Lower lobe of right lung (tissue), 2 donors: Measurements from ENCODE around the gene DES. TPM values are rescaled to one million over a fixed set of nuclear protein-coding genes. Genes with fewer than 3 reads are reported as not detected.
A peak's percentile ranks its signal among the peaks of the same experiment; 100 is the strongest.

Source experiments
- ATAC-seq, 2 donors: fragments of 200-7000 bp; cut with Tn5 transposase; one replicate each; pipeline ENCODE4 v1.9.1; 2020 to 2022; ENCODE audit warnings: mild to moderate bottlenecking in 2 of 2, moderate library complexity in 2 of 2
- DNase-seq: peaks from one replicate; pipeline ENCODE4 v3.0.0-alpha.2; 2020
- H3K27ac ChIP-seq: fragments of 200-600 bp; one replicate; pipeline ENCODE4 v1.8.0; 2022
- H3K27me3 ChIP-seq: fragments of 200-600 bp; one replicate; pipeline ENCODE4 v1.8.0; 2022; ENCODE audit warnings: low read depth
- H3K36me3 ChIP-seq: fragments of 200-600 bp; one replicate; pipeline ENCODE4 v1.8.0; 2022; ENCODE audit warnings: mild to moderate bottlenecking
- H3K4me1 ChIP-seq: fragments of 200-600 bp; one replicate; pipeline ENCODE4 v1.8.0; 2022
- H3K4me3 ChIP-seq: fragments of 200-600 bp; one replicate; pipeline ENCODE4 v1.8.0; 2022; ENCODE audit warnings: mild to moderate bottlenecking
- H3K9me3 ChIP-seq: fragments of 200-600 bp; one replicate; pipeline ENCODE4 v1.8.0; 2022
- intact Hi-C: fragments of 100-400 bp; cut with DNase I; formaldehyde crosslinking; loops from one replicate; pipeline ENCODE4 v1.11.0; 2022
- total RNA-seq: library from RNA; stranded (reverse); fragmentation: NEBNext Ultra II Directional; extraction: Animal tissue kit (Norgen Biotek cat#: 25700); gene quantifications from one replicate; pipeline ENCODE4 v1.2.1, GENCODE V29; 2021
- TF ChIP-seq, protein P1 (sequence below): fragments of 200-600 bp; IDR thresholded peaks from one replicate; pipeline ENCODE4 v1.8.0; 2022; ENCODE audit warnings: antibody characterized with exemption, mild to moderate bottlenecking
- donor health status: DM: no; HTN: yes; CAD: no; lungs with severe emphysema.

DES gene
- total RNA-seq, 1 donor from 2014 or later, result 64.5 TPM

DNA sequence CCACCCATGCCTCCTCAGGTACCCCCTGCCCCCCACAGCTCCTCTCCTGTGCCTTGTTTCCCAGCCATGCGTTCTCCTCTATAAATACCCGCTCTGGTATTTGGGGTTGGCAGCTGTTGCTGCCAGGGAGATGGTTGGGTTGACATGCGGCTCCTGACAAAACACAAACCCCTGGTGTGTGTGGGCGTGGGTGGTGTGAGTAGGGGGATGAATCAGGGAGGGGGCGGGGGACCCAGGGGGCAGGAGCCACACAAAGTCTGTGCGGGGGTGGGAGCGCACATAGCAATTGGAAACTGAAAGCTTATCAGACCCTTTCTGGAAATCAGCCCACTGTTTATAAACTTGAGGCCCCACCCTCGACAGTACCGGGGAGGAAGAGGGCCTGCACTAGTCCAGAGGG, 803 bp upstream of the DES start:
- no peak overlapping the region for H3K4me3 ChIP-seq
- no peak overlapping the region for H3K27ac ChIP-seq
- ATAC-seq (no peak), DNase-seq (no peak)
- intact Hi-C loops, result no loop called here
- TF ChIP-seq, protein P1, sequence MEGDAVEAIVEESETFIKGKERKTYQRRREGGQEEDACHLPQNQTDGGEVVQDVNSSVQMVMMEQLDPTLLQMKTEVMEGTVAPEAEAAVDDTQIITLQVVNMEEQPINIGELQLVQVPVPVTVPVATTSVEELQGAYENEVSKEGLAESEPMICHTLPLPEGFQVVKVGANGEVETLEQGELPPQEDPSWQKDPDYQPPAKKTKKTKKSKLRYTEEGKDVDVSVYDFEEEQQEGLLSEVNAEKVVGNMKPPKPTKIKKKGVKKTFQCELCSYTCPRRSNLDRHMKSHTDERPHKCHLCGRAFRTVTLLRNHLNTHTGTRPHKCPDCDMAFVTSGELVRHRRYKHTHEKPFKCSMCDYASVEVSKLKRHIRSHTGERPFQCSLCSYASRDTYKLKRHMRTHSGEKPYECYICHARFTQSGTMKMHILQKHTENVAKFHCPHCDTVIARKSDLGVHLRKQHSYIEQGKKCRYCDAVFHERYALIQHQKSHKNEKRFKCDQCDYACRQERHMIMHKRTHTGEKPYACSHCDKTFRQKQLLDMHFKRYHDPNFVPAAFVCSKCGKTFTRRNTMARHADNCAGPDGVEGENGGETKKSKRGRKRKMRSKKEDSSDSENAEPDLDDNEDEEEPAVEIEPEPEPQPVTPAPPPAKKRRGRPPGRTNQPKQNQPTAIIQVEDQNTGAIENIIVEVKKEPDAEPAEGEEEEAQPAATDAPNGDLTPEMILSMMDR, result no peak
- H3K9me3 ChIP-seq, result no peaks in the 10 kb centered on the region
- peaks cover 35% of the 10 kb centered on the region for H3K27me3 ChIP-seq
- no peaks in the 10 kb centered on the region for H3K36me3 ChIP-seq
- H3K4me1 ChIP-seq, result no peaks in the 10 kb centered on the region

DNA sequence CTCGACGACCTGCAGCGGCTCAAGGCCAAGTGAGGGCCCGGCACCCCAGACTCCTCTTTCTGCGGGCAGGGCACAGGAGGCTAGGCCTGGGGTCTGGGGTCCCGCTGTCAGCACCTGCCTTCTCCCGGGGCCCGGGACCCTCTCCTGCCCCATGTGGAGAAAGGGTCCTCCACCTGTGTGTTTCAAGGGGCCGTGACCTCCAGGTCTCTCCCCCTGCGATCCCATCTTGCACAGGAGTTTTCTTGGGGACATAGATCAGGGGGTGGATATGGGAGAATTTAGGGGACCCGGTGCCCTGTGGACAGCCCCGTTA, 791 bp downstream of the DES start:
- no peak for DNase-seq
- H3K9me3 ChIP-seq, result no peaks in the 10 kb centered on the region
- intact Hi-C loops, result no loop called here
- H3K4me3 ChIP-seq, result peak overlapping the region; percentile 34
- no peaks in the 10 kb centered on the region for H3K4me1 ChIP-seq
- TF ChIP-seq, protein P1, result no peak
- peaks cover 35% of the 10 kb centered on the region for H3K27me3 ChIP-seq
- no peak overlapping the region for H3K27ac ChIP-seq
- no peaks in the 10 kb centered on the region for H3K36me3 ChIP-seq
- no peak for ATAC-seq

GRCh38 chr2:219419331-219420197, 1.4 kb downstream of the DES start:
- Histone ChIP-seq H3K4me1 (no peaks in the 10 kb centered on the region), H3K27me3 (peaks cover 35% of the 10 kb centered on the region), H3K27ac (no peak overlapping the region), H3K9me3 (no peaks in the 10 kb centered on the region), H3K36me3 (no peaks in the 10 kb centered on the region), H3K4me3 (no peak overlapping the region)
- TF ChIP-seq, protein P1, result no peak
- DNase-seq, result no peak
- intact Hi-C loops, result no loop called here
- peak in 1 of 2 donors; percentile 23 for ATAC-seq

GRCh38 chr2:219420687-219421086, 2.5 kb downstream of the DES start:
- H3K4me1 ChIP-seq, result no peaks in the 10 kb centered on the region
- H3K9me3 ChIP-seq, result no peaks in the 10 kb centered on the region
- DNase-seq (no peak), ATAC-seq (no peak)
- H3K4me3 ChIP-seq, result no peak overlapping the region
- intact Hi-C loops, result no loop called here
- no peak overlapping the region for H3K27ac ChIP-seq
- no peaks in the 10 kb centered on the region for H3K36me3 ChIP-seq
- peaks cover 35% of the 10 kb centered on the region for H3K27me3 ChIP-seq
- TF ChIP-seq, protein P1, result no peak

GRCh38 chr2:219421323-219421722, 3.1 kb downstream of the DES start:
- H3K4me1 ChIP-seq, result no peaks in the 10 kb centered on the region
- DNase-seq, result no peak

More at GRCh38 chr2:219421323-219421722, 3.1 kb downstream of the DES start:
- peaks cover 30% of the 10 kb centered on the region for H3K27me3 ChIP-seq
- no peak for ATAC-seq
- H3K9me3 ChIP-seq, result no peaks in the 10 kb centered on the region
- intact Hi-C loops, result no loop called here
- H3K27ac ChIP-seq, result no peak overlapping the region
- H3K36me3 ChIP-seq, result no peaks in the 10 kb centered on the region
- H3K4me3 ChIP-seq, result no peak overlapping the region
- TF ChIP-seq, protein P1, result no peak
